Mammary epithelial cell (primary cell): ENCODE results near the gene PREX1.

Source experiments
- EZH2 ChIP-seq: IDR thresholded peaks from 2 replicates; pipeline ENCODE4 v1.6.1; 2012; ENCODE audit warnings: low read length, inconsistent platforms, borderline replicate concordance
- TF ChIP-seq, protein P1 (sequence below), 2 donors: IDR thresholded peaks in 1 of 2; conservative IDR thresholded peaks in 1 of 2; 2 replicates each; pipeline ENCODE4 v1.5.1; 2011 to 2012; ENCODE audit warnings: inconsistent platforms in 2 of 2, low read length in 2 of 2, mild to moderate bottlenecking in 2 of 2, control low read depth in 1 of 2, low read depth in 1 of 2; ENCODE audit not compliant: insufficient read depth in 1 of 2; ENCODE audit errors: extremely low read depth in 1 of 2

DNA sequence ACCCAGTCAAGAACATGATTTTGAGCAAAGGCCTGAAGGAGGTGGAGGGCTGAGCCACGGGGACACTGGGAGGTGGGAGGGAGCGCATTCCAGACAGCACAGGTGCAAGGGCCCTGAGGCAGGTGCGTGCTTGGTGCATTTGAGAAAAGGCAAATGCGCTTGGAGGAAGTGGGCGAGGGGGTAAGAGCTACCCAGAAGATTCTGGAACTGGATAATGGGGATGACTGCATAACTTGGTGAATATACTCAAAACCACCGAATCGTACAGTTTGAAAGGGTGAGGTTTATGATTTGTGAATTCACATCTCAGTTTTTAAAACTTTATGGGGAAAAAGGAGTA is 9.8 kb downstream of the PREX1 start:
- TF ChIP-seq, protein P1, sequence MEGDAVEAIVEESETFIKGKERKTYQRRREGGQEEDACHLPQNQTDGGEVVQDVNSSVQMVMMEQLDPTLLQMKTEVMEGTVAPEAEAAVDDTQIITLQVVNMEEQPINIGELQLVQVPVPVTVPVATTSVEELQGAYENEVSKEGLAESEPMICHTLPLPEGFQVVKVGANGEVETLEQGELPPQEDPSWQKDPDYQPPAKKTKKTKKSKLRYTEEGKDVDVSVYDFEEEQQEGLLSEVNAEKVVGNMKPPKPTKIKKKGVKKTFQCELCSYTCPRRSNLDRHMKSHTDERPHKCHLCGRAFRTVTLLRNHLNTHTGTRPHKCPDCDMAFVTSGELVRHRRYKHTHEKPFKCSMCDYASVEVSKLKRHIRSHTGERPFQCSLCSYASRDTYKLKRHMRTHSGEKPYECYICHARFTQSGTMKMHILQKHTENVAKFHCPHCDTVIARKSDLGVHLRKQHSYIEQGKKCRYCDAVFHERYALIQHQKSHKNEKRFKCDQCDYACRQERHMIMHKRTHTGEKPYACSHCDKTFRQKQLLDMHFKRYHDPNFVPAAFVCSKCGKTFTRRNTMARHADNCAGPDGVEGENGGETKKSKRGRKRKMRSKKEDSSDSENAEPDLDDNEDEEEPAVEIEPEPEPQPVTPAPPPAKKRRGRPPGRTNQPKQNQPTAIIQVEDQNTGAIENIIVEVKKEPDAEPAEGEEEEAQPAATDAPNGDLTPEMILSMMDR (conservative IDR thresholded peaks at IDR 0.05 in 1 of 2, IDR thresholded peaks at IDR 0.05 in 1 of 2; ENCODE audit: extremely low read depth in 1 of 2, insufficient read depth in 1 of 2, low read depth in 1 of 2, low read length in 2 of 2) = no peak
- TF ChIP-seq EZH2 = no peak
